HEK293 (cell line): Measurements from ENCODE around the gene SERTAD3.

ENCODE experiments used
- CTCF ChIA-PET: fragments of 350-600 bp; formaldehyde crosslinking; extraction: SDS; loops from one replicate; lab custom pipeline; 2021; ENCODE audit warnings: antibody characterized with exemption; lab: Yijun Ruan, JAX
- POLR2A ChIA-PET: fragments of 300-600 bp; formaldehyde crosslinking; extraction: SDS; loops from one replicate; lab custom pipeline; 2020; ENCODE audit warnings: antibody characterized with exemption, inconsistent platforms; lab: Yijun Ruan, JAX
- H3K27ac ChIP-seq: fragments of 200-500 bp; sonication (Bioruptor generic); 2 replicates; pipeline ENCODE4 v1.5.1; 2014; ENCODE audit warnings: low read depth, low read length, control low read depth, inconsistent platforms; ENCODE audit errors: extremely low read depth
- H3K36me3 ChIP-seq, 2 experiments: fragments of 200-500 bp in 1 of 2; sonication (Bioruptor generic) in 1 of 2; 1 replicate in 1 of 2; 2 replicates in 1 of 2; pipeline ENCODE4 v1.5.1; 2014 to 2017; ENCODE audit warnings: inconsistent platforms in 2 of 2, low read length in 2 of 2; ENCODE audit not compliant: control insufficient read depth in 2 of 2, insufficient read depth in 1 of 2
- H3K4me1 ChIP-seq: fragments of 200-500 bp; sonication (Bioruptor generic); 2 replicates; pipeline ENCODE4 v1.5.1; 2014; ENCODE audit warnings: mild to moderate bottlenecking, low read length, inconsistent platforms; ENCODE audit not compliant: control insufficient read depth, insufficient read depth
- H3K4me3 ChIP-seq: 2 replicates; pipeline ENCODE4 v1.5.1; 2011; ENCODE audit warnings: low read depth, mild to moderate bottlenecking, control low read depth, low read length, moderate library complexity
- H3K9me3 ChIP-seq: fragments of 200-500 bp; sonication (Bioruptor generic); 2 replicates; pipeline ENCODE4 v1.5.1; 2014; ENCODE audit warnings: low read depth, low read length, inconsistent platforms; ENCODE audit not compliant: control insufficient read depth, insufficient read depth
- BCL11A ChIP-seq: fragments of 450-650 bp; formaldehyde crosslinking; IDR thresholded peaks from 2 replicates; pipeline ENCODE4 v1.5.1; 2016; ENCODE audit warnings: low read depth, missing biosample characterization, missing genetic modification characterization
- EGR2 ChIP-seq: fragments of 450-650 bp; formaldehyde crosslinking; IDR thresholded peaks from 2 replicates; pipeline ENCODE4 v1.5.1; 2016; ENCODE audit warnings: low read depth, missing biosample characterization, missing genetic modification characterization
- GFI1B ChIP-seq: fragments of 450-650 bp; formaldehyde crosslinking; IDR thresholded peaks from 2 replicates; pipeline ENCODE4 v1.5.1; 2016; ENCODE audit warnings: missing biosample characterization, missing genetic modification characterization
- HOXD13 ChIP-seq: sonication (generic); formaldehyde crosslinking; IDR thresholded peaks from 2 replicates; pipeline ENCODE4 v1.8.0; 2022; ENCODE audit warnings: missing genetic modification reagents, borderline replicate concordance
- KLF1 ChIP-seq: fragments of 450-650 bp; formaldehyde crosslinking; IDR thresholded peaks from 2 replicates; pipeline ENCODE4 v1.5.1; 2016; ENCODE audit warnings: missing biosample characterization, missing genetic modification characterization
- KLF9 ChIP-seq: fragments of 450-650 bp; formaldehyde crosslinking; IDR thresholded peaks from 2 replicates; pipeline ENCODE4 v1.5.1; 2016; ENCODE audit warnings: missing biosample characterization, missing genetic modification characterization, low read depth
- SP2 ChIP-seq: fragments of 450-650 bp; formaldehyde crosslinking; IDR thresholded peaks from 2 replicates; pipeline ENCODE4 v1.5.1; 2016; ENCODE audit warnings: missing biosample characterization, missing genetic modification characterization
- SP7 ChIP-seq: fragments of 450-650 bp; formaldehyde crosslinking; IDR thresholded peaks from 2 replicates; pipeline ENCODE4 v1.5.1; 2016; ENCODE audit warnings: missing biosample characterization, missing genetic modification characterization
- ZEB2 ChIP-seq: fragments of 450-650 bp; formaldehyde crosslinking; IDR thresholded peaks from 2 replicates; pipeline ENCODE4 v1.5.1; 2016; ENCODE audit warnings: missing biosample characterization, missing genetic modification characterization
- ZFHX2 ChIP-seq: fragments of 450-650 bp; formaldehyde crosslinking; conservative IDR thresholded peaks from 2 replicates; pipeline ENCODE4 v1.5.1; 2016; ENCODE audit warnings: missing biosample characterization, missing genetic modification characterization
- ZFP41 ChIP-seq: fragments of 450-650 bp; formaldehyde crosslinking; IDR thresholded peaks from 2 replicates; pipeline ENCODE4 v1.5.1; 2016; ENCODE audit warnings: missing biosample characterization, missing genetic modification characterization, borderline replicate concordance
- ZNF140 ChIP-seq: fragments of 450-650 bp; formaldehyde crosslinking; IDR thresholded peaks from 2 replicates; pipeline ENCODE4 v1.5.1; 2016; ENCODE audit warnings: missing biosample characterization, missing genetic modification characterization
- ZNF2 ChIP-seq: fragments of 450-650 bp; formaldehyde crosslinking; IDR thresholded peaks from 2 replicates; pipeline ENCODE4 v1.5.1; 2016; ENCODE audit warnings: missing biosample characterization, missing genetic modification characterization
- ZNF23 ChIP-seq: fragments of 450-650 bp; formaldehyde crosslinking; IDR thresholded peaks from 2 replicates; pipeline ENCODE4 v1.5.1; 2016; ENCODE audit warnings: missing biosample characterization, missing genetic modification characterization, borderline replicate concordance
- ZNF354C ChIP-seq: fragments of 450-650 bp; formaldehyde crosslinking; IDR thresholded peaks from 2 replicates; pipeline ENCODE4 v1.5.1; 2016; ENCODE audit warnings: missing biosample characterization, missing genetic modification characterization, low read depth, borderline replicate concordance
- ZNF366 ChIP-seq: fragments of 450-650 bp; formaldehyde crosslinking; conservative IDR thresholded peaks from 2 replicates; pipeline ENCODE4 v1.5.1; 2016; ENCODE audit warnings: missing biosample characterization, missing genetic modification characterization
- ZNF48 ChIP-seq: fragments of 450-650 bp; formaldehyde crosslinking; IDR thresholded peaks from 2 replicates; pipeline ENCODE4 v1.5.1; 2016; ENCODE audit warnings: missing biosample characterization, missing genetic modification characterization
- ZNF530 ChIP-seq: fragments of 450-650 bp; formaldehyde crosslinking; IDR thresholded peaks from 2 replicates; pipeline ENCODE4 v1.5.1; 2016; ENCODE audit warnings: low read depth, missing biosample characterization, missing genetic modification characterization
- ZNF600 ChIP-seq: fragments of 450-650 bp; formaldehyde crosslinking; IDR thresholded peaks from 2 replicates; pipeline ENCODE4 v1.5.1; 2016; ENCODE audit warnings: missing biosample characterization, missing genetic modification characterization
- ZNF610 ChIP-seq: fragments of 450-650 bp; formaldehyde crosslinking; IDR thresholded peaks from 2 replicates; pipeline ENCODE4 v1.5.1; 2016; ENCODE audit warnings: missing biosample characterization, missing genetic modification characterization, borderline replicate concordance
- ZNF623 ChIP-seq: fragments of 450-650 bp; formaldehyde crosslinking; IDR thresholded peaks from 2 replicates; pipeline ENCODE4 v1.5.1; 2016; ENCODE audit warnings: missing biosample characterization, missing genetic modification characterization
- ZNF792 ChIP-seq: fragments of 450-650 bp; formaldehyde crosslinking; IDR thresholded peaks from 2 replicates; pipeline ENCODE4 v1.5.1; 2016; ENCODE audit warnings: missing biosample characterization, missing genetic modification characterization
- TF ChIP-seq, protein P1 (sequence below): fragments of 450-650 bp; formaldehyde crosslinking; IDR thresholded peaks from 2 replicates; pipeline ENCODE4 v1.5.1; 2016; ENCODE audit warnings: missing biosample characterization, missing genetic modification characterization

Gene SERTAD3

DNA sequence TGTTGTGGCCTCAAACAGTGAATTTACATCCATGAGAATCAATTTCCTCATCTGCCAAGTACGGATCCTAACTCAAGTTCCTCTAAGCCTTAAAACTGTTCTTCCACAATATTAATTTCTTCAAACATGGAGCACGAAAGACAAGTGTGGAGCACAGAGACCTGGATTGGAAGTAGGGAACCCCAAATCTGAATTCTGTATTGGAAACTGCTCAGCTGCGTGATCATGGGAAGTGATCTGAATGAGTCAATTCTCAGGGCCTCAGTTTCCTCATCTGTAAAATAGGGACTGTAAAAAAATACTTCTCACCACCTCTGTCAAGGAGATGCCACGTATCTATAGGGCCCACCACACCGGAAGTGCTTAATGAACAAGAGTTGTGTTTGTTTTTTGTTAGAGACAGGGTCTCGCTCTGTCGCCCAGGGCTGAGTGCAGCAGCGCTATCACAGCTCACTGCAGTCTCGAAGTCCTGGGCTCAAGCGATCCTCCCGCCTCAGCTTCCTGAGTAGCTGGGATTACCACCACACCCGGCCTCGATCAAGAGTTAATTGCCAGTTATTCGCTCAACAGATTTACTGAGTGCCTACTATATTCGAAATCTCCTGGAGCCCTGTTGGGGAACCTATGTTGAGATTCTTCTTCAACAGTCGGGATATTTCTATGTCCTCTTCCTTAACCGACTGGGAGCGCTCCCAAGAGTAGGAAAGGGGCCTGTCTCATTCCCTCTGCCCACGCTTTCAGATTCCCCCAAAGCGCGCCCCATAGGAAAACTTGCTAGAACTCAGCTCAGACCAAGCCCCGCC lies 1.6 kb downstream of the SERTAD3 start (continued):
- TF ChIP-seq KLF1 (no peak), HOXD13 (no peak), ZNF610 (tag by site-specific recombination) (no peak), ZNF530 (tag by site-specific recombination) (no peak), ZFP41 (no peak), ZNF23 (tag by site-specific recombination) (no peak), ZNF354C (tag by site-specific recombination) (no peak), ZNF792 (tag by site-specific recombination) (no peak), GFI1B (peak; percentile 72), ZNF48 (tag by site-specific recombination) (no peak)

DNA sequence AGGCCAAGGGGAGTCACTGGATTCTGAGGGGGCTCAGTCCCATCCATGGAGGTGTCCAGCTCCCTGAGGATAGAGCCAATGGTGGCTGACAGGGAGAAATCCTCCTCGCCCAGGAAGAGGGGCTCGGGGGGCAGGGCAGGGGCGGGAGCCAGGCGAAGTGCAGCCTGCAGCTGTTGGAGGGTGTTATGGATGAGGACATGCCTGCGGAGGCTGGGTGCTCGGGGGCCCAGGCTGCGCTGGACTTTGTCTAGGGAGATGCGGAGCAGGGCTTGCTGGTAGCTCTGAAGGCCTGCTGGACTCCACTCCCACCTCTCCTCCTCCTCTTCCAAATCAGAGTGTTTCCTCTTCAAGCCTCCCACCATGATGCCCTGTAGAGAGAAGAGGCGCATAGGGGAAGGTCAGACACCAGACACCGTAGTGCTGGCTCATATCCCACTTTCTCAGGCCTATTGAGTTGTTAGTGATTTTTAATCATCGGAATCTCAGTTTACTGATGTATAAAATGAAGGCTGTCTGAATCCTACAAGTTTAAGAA lies 2.3 kb downstream of the SERTAD3 start:
- no peak for TF ChIP-seq ZNF140 (tag by site-specific recombination)
- TF ChIP-seq ZEB2 (tag by site-specific recombination): no peak
- TF ChIP-seq ZNF366 (tag by site-specific recombination): no peak
- TF ChIP-seq, protein P1, sequence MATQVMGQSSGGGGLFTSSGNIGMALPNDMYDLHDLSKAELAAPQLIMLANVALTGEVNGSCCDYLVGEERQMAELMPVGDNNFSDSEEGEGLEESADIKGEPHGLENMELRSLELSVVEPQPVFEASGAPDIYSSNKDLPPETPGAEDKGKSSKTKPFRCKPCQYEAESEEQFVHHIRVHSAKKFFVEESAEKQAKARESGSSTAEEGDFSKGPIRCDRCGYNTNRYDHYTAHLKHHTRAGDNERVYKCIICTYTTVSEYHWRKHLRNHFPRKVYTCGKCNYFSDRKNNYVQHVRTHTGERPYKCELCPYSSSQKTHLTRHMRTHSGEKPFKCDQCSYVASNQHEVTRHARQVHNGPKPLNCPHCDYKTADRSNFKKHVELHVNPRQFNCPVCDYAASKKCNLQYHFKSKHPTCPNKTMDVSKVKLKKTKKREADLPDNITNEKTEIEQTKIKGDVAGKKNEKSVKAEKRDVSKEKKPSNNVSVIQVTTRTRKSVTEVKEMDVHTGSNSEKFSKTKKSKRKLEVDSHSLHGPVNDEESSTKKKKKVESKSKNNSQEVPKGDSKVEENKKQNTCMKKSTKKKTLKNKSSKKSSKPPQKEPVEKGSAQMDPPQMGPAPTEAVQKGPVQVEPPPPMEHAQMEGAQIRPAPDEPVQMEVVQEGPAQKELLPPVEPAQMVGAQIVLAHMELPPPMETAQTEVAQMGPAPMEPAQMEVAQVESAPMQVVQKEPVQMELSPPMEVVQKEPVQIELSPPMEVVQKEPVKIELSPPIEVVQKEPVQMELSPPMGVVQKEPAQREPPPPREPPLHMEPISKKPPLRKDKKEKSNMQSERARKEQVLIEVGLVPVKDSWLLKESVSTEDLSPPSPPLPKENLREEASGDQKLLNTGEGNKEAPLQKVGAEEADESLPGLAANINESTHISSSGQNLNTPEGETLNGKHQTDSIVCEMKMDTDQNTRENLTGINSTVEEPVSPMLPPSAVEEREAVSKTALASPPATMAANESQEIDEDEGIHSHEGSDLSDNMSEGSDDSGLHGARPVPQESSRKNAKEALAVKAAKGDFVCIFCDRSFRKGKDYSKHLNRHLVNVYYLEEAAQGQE (tag by site-specific recombination): no peak
- TF ChIP-seq KLF9 (tag by site-specific recombination): no peak
- no peak for TF ChIP-seq ZNF48 (tag by site-specific recombination)
- peak; percentile 62; the same call in 1 of the 2 replicates for TF ChIP-seq EGR2
- TF ChIP-seq BCL11A: no peak
- TF ChIP-seq SP7 (tag by site-specific recombination): no peak
- peak; percentile 66 for TF ChIP-seq ZFHX2
- 0 out of 2 replicates have a peak, but pooled peaks have one; percentile 13 for TF ChIP-seq SP2 (tag by site-specific recombination)
- TF ChIP-seq ZNF600 (tag by site-specific recombination): peak; percentile 84
- TF ChIP-seq, all 188 proteins: peak for 4
- H3K4me1 ChIP-seq: peaks cover 14% of the 10 kb centered on the region
- no peak overlapping the region for H3K4me3 ChIP-seq
- CTCF ChIA-PET: interaction anchor here (0.5 to 4.8 kb wide), 8 partner anchors 9 to 1431 kb away, joined by 3 to 39 read pairs (median 12); partner anchors contain the start of genes BLVRB and SERTAD1
- H3K9me3 ChIP-seq: no peaks in the 10 kb centered on the region
- peak overlapping the region; percentile 76 for H3K27ac ChIP-seq
- POLR2A ChIA-PET: interaction anchor here (0.6 to 17.1 kb wide), 5 partner anchors 9 to 230 kb away, joined by 3 to 428 read pairs (median 61); partner anchors contain the start of genes BLVRB, C19orf47, PLD3 and SERTAD1
- H3K36me3 ChIP-seq: peaks cover 20 to 21% of the 10 kb centered on the region in 2 experiments

DNA sequence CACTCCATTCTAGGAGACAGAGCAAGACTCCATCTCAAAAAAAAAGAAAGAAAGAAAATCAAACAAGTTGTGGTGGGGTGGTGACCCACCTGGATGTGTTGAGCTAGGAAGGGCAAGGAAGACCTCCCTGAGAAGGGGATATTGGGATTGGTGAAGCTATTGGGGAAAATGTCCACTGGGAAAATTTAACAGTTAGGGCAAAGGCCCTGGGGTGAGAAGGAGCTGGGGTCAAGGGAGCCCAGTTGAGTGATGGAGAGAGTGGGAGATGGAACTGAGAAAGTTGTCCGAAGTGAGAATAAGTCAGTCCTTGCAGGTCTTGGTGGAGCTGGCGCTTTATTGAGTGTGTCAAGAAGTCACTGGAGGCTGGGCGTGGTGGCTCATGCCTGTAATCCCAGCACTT lies 5.9 kb downstream of the SERTAD3 start:
- TF ChIP-seq ZNF600 (tag by site-specific recombination): peak; percentile 40; the same call in 1 of the 2 replicates
- peak; percentile 96 for TF ChIP-seq ZNF623 (tag by site-specific recombination)
- TF ChIP-seq ZNF2 (tag by site-specific recombination): no peak
- ChIA-PET POLR2A (interaction anchor here (1.0 to 17.1 kb wide), 3 partner anchors 14 to 161 kb away, joined by 3 to 428 read pairs (median 3); partner anchors contain the start of gene SERTAD1), CTCF (interaction anchor here (1.0 to 2.7 kb wide), 6 partner anchors 12 to 196 kb away, joined by 4 to 17 read pairs (median 8); partner anchors contain the start of gene SERTAD1)
- H3K27ac ChIP-seq: no peak overlapping the region
- peaks cover 9% of the 10 kb centered on the region for H3K4me1 ChIP-seq
- H3K36me3 ChIP-seq: peaks cover 20 to 21% of the 10 kb centered on the region in 2 experiments
- no peaks in the 10 kb centered on the region for H3K9me3 ChIP-seq
- no peak overlapping the region for H3K4me3 ChIP-seq
